HCT116 (cell line): Measurements from ENCODE around the gene HOMER2.

Source experiments
- CEBPB ChIP-seq: IDR thresholded peaks from 2 replicates; pipeline ENCODE4 v1.6.1; 2012; ENCODE audit warnings: low read depth
- EZH2 ChIP-seq: fragments of 200-600 bp; sonication (generic); IDR thresholded peaks from 2 replicates; pipeline ENCODE4 v1.6.1; 2017; ENCODE audit warnings: antibody characterized with exemption, mixed run types
- EZH2phosphoT487 ChIP-seq: fragments of 200-600 bp; IDR thresholded peaks from 2 replicates; pipeline ENCODE4 v1.6.1; 2018; ENCODE audit warnings: antibody characterized with exemption, borderline replicate concordance
- JUND ChIP-seq: IDR thresholded peaks from 2 replicates; pipeline ENCODE4 v1.6.1; 2012
- MAX ChIP-seq: IDR thresholded peaks from 2 replicates; pipeline ENCODE4 v1.6.1; 2012
- POLR2A ChIP-seq: IDR thresholded peaks from 2 replicates; pipeline ENCODE4 v1.7.0; 2011; ENCODE audit warnings: borderline replicate concordance; ENCODE audit not compliant: insufficient read depth, insufficient read length; ENCODE audit errors: extremely low read depth
- POLR2AphosphoS5 ChIP-seq: IDR thresholded peaks from 2 replicates; pipeline ENCODE4 v1.6.1; 2011; ENCODE audit warnings: mild to moderate bottlenecking, low read depth, low read length, moderate library complexity
- RAD21 ChIP-seq: IDR thresholded peaks from 2 replicates; pipeline ENCODE4 v1.6.1; 2012; ENCODE audit warnings: low read depth, mild to moderate bottlenecking
- REST ChIP-seq: IDR thresholded peaks from 2 replicates; pipeline ENCODE4 v1.6.1; 2012; ENCODE audit warnings: low read depth
- SIN3A ChIP-seq: IDR thresholded peaks from 2 replicates; pipeline ENCODE4 v1.6.1; 2012; ENCODE audit warnings: low read depth
- SP1 ChIP-seq: IDR thresholded peaks from 2 replicates; pipeline ENCODE4 v1.6.1; 2012; ENCODE audit warnings: low read depth
- YY1 ChIP-seq: IDR thresholded peaks from 2 replicates; pipeline ENCODE4 v1.6.1; 2011; ENCODE audit warnings: low read length, low read depth, moderate library complexity, mild to moderate bottlenecking; ENCODE audit not compliant: insufficient replicate concordance; ENCODE audit errors: extremely low read depth
- TF ChIP-seq, protein P1 (sequence below), 3 experiments: fragments of 200-600 bp in 1 of 3; sonication (generic) in 1 of 3; IDR thresholded peaks in 2 of 3; conservative IDR thresholded peaks in 1 of 3; 2 replicates each; pipeline ENCODE4 v1.5.1; 2012 to 2017; ENCODE audit warnings: low read depth in 2 of 3, low read length in 2 of 3, antibody characterized with exemption in 1 of 3, borderline replicate concordance in 1 of 3, control low read depth in 1 of 3, mild to moderate bottlenecking in 1 of 3, mixed read lengths in 1 of 3, mixed run types in 1 of 3, moderate library complexity in 1 of 3; ENCODE audit not compliant: insufficient read depth in 1 of 3

DNA sequence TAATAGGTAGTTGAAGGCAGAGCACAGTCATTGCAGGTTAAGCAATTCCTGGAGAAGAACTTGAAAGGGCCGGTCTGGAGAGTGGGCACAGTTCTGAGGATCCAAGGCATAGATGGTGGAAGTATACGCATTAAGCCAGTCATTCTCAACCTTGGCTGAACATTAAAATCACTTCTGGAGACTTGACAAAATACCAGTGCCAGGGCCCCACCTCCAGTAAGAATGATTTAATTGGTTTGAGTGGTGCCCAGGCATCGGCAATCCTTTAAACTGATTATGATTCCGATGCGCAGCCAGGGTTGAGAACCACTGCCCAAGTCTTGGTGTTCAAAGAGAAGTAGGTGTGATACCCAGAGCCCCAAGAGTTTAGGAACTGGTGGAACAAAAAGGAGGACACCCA lies 6.9 kb upstream of the HOMER2 start:
- no peak for TF ChIP-seq REST
- no peak for TF ChIP-seq EZH2
- TF ChIP-seq, protein P1, sequence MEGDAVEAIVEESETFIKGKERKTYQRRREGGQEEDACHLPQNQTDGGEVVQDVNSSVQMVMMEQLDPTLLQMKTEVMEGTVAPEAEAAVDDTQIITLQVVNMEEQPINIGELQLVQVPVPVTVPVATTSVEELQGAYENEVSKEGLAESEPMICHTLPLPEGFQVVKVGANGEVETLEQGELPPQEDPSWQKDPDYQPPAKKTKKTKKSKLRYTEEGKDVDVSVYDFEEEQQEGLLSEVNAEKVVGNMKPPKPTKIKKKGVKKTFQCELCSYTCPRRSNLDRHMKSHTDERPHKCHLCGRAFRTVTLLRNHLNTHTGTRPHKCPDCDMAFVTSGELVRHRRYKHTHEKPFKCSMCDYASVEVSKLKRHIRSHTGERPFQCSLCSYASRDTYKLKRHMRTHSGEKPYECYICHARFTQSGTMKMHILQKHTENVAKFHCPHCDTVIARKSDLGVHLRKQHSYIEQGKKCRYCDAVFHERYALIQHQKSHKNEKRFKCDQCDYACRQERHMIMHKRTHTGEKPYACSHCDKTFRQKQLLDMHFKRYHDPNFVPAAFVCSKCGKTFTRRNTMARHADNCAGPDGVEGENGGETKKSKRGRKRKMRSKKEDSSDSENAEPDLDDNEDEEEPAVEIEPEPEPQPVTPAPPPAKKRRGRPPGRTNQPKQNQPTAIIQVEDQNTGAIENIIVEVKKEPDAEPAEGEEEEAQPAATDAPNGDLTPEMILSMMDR (IDR thresholded peaks at IDR 0.05 in 2 of 3, conservative IDR thresholded peaks at IDR 0.05 in 1 of 3; ENCODE audit: borderline replicate concordance in 1 of 3, insufficient read depth in 1 of 3, low read depth in 2 of 3, low read length in 2 of 3) = no peak
- TF ChIP-seq POLR2A = no peak
- no peak for TF ChIP-seq SIN3A
- no peak for TF ChIP-seq MAX
- TF ChIP-seq EZH2phosphoT487 = no peak
- TF ChIP-seq CEBPB = no peak
- TF ChIP-seq POLR2AphosphoS5 = no peak
- TF ChIP-seq RAD21 = no peak
- no peak for TF ChIP-seq SP1
- no peak for TF ChIP-seq YY1
- no peak for TF ChIP-seq JUND
